CD14-positive monocyte (primary cell): ENCODE data around the gene PPM1G. TPM values are rescaled to one million over a fixed set of nuclear protein-coding genes. Genes with fewer than 3 reads are reported as not detected.
"Not testable (repeated sequence)": the region's sequence is repeated elsewhere in the genome, so short reads cannot be mapped to it uniquely, and the experiment has no call there.

Experiments
- DNase-seq, 3 donors: peaks; one replicate each; pipeline ENCODE4 v3.0.0-alpha.2; 2011 to 2022
- H2AFZ ChIP-seq: 2 replicates; pipeline ENCODE4 v1.6.0; 2012; ENCODE audit warnings: mild to moderate bottlenecking, low read depth, low read length, inconsistent platforms; ENCODE audit not compliant: insufficient read depth, poor library complexity, severe bottlenecking
- H3K27ac ChIP-seq, 2 donors: 1 replicate in 1 of 2; 2 replicates in 1 of 2; pipeline ENCODE4 v1.5.1; 2012 to 2013; ENCODE audit warnings: low read length in 2 of 2, control low read depth in 1 of 2, inconsistent platforms in 1 of 2, low read depth in 1 of 2, mild to moderate bottlenecking in 1 of 2
- H3K27me3 ChIP-seq, 2 donors: one replicate each; pipeline versions ENCODE4 v1.6.0 to v1.6.1; 2011 to 2013; ENCODE audit warnings: low read length in 2 of 2; ENCODE audit not compliant: control insufficient read depth in 2 of 2, insufficient read depth in 2 of 2
- H3K36me3 ChIP-seq, 2 donors: replicated peaks in 1 of 2; 1 replicate in 1 of 2; 2 replicates in 1 of 2; pipeline versions ENCODE4 v1.5.1 to v1.6.1; 2012 to 2013; ENCODE audit warnings: low read length in 2 of 2, control low read depth in 1 of 2, inconsistent platforms in 1 of 2, mild to moderate bottlenecking in 1 of 2; ENCODE audit not compliant: insufficient read depth in 2 of 2, control insufficient read depth in 1 of 2
- H3K4me1 ChIP-seq, 2 donors: 1 replicate in 1 of 2; 2 replicates in 1 of 2; pipeline versions ENCODE4 v1.5.1 to v1.6.1; 2012 to 2013; ENCODE audit warnings: low read length in 2 of 2, control low read depth in 1 of 2, inconsistent platforms in 1 of 2, mild to moderate bottlenecking in 1 of 2, moderate library complexity in 1 of 2; ENCODE audit not compliant: insufficient read depth in 2 of 2, control insufficient read depth in 1 of 2
- H3K4me2 ChIP-seq: replicated peaks from 2 replicates; pipeline ENCODE3; 2012; ENCODE audit warnings: low read length, moderate library complexity, mild to moderate bottlenecking; ENCODE audit not compliant: poor library complexity, severe bottlenecking; ENCODE audit errors: extremely low read depth
- H3K4me3 ChIP-seq, 3 experiments: fragments of 200-600 bp in 1 of 3; sonication (generic) in 1 of 3; replicated peaks in 1 of 3; 1 replicate in 2 of 3; 2 replicates in 1 of 3; pipeline ENCODE4 v1.5.1; 2011 to 2013; ENCODE audit warnings: low read length in 3 of 3, mild to moderate bottlenecking in 3 of 3, control low read depth in 2 of 3, low read depth in 2 of 3, inconsistent platforms in 1 of 3, moderate library complexity in 1 of 3
- H3K79me2 ChIP-seq: 2 replicates; pipeline ENCODE4 v1.6.0; 2012; ENCODE audit warnings: mild to moderate bottlenecking, control low read depth, inconsistent platforms, low read length, moderate library complexity; ENCODE audit not compliant: insufficient read depth
- H3K9ac ChIP-seq: 2 replicates; pipeline ENCODE4 v1.6.0; 2017; ENCODE audit warnings: low read length, mild to moderate bottlenecking; ENCODE audit not compliant: insufficient read depth, poor library complexity, severe bottlenecking
- H3K9me3 ChIP-seq, 2 donors: replicated peaks in 1 of 2; 1 replicate in 1 of 2; 2 replicates in 1 of 2; pipeline versions ENCODE4 v1.5.1 to v1.6.1; 2012 to 2013; ENCODE audit warnings: low read length in 2 of 2, control low read depth in 1 of 2; ENCODE audit not compliant: control insufficient read depth in 1 of 2, insufficient read depth in 1 of 2
- H4K20me1 ChIP-seq: 2 replicates; pipeline ENCODE4 v1.6.0; 2012; ENCODE audit warnings: mild to moderate bottlenecking, low read length, control low read depth, moderate library complexity; ENCODE audit not compliant: insufficient read depth
- H3K27ac Mint-ChIP-seq, 7 donors: one replicate each; pipeline ENCODE4 v1.8.0; 2020; ENCODE audit warnings: mild to moderate bottlenecking in 7 of 7, mixed read lengths in 7 of 7, moderate library complexity in 6 of 7, inconsistent platforms in 2 of 7
- H3K27me3 Mint-ChIP-seq, 3 donors: one replicate each; pipeline ENCODE4 v1.8.0; 2021 to 2022; ENCODE audit warnings: low read depth in 3 of 3, mild to moderate bottlenecking in 3 of 3, mixed read lengths in 3 of 3, moderate library complexity in 3 of 3, inconsistent platforms in 1 of 3
- H3K36me3 Mint-ChIP-seq, 2 donors: one replicate each; pipeline ENCODE4 v1.8.0; 2020; ENCODE audit warnings: mixed read lengths in 2 of 2, inconsistent platforms in 1 of 2, mild to moderate bottlenecking in 1 of 2
- H3K4me1 Mint-ChIP-seq: one replicate; pipeline ENCODE4 v1.8.0; 2020; ENCODE audit warnings: mild to moderate bottlenecking, mixed read lengths
- H3K4me3 Mint-ChIP-seq, 2 donors: one replicate each; pipeline ENCODE4 v1.8.0; 2020; ENCODE audit warnings: mild to moderate bottlenecking in 2 of 2, mixed read lengths in 2 of 2, moderate library complexity in 1 of 2
- H3K9me3 Mint-ChIP-seq, 7 donors: one replicate each; pipeline ENCODE4 v1.8.0; 2020 to 2022; ENCODE audit warnings: mixed read lengths in 7 of 7, mild to moderate bottlenecking in 6 of 7, moderate library complexity in 6 of 7, inconsistent platforms in 2 of 7
- WGBS: methylation state at CpG from one replicate; pipeline ENCODE4 v1.1.5; 2013; ENCODE audit warnings: missing lambda C conversion rate; ENCODE audit not compliant: insufficient coverage; 5-methylcytosine and 5-hydroxymethylcytosine counted together
- intact Hi-C, 2 donors: fragments of 100-400 bp; cut with micrococcal nuclease; formaldehyde crosslinking; loops; one replicate each; pipeline versions ENCODE4 v1.15.0 to v1.15.1; 2023
- polyA plus RNA-seq, 3 donors: library from polyadenylated mRNA; depleted of rRNA in 1 of 3; unstranded in 2 of 3; stranded (reverse) in 1 of 3; fragments of 300-500 nt in 2 of 3; fragments of >200 nt in 1 of 3; fragmentation: Illumina TruSeq in 2 of 3; gene quantifications; 1 replicate in 2 of 3; 2 replicates in 1 of 3; pipeline ENCODE4 v1.2.3, GENCODE V29; 2012 to 2021
- TF ChIP-seq, protein P1 (sequence below): fragments of 200-600 bp; IDR thresholded peaks from one replicate; pipeline ENCODE4 v1.8.0; 2022; ENCODE audit warnings: antibody characterized with exemption, mild to moderate bottlenecking

Gene PPM1G
- polyA plus RNA-seq, 3 donors, result 31.9 to 54.3 (median 47.3) TPM

DNA sequence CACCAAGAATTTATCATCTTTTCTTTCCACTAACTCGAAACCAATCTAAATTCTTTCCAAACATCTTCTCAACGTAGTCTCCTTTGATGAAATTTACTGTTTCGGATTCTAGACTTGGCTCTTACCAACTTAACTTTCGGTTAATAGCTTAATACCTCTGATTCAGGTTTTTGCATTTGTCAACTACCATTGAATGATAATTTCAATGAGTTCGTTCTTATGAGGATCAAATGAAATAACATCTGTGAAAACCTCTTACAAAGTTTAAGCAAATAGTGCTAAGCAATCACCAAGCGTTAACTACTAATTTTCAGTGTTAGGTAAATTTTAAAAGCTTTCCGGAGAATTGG is 18.4 kb upstream of the PPM1G start:
- intact Hi-C loops, result loop anchor here (1.0 to 10.0 kb wide), 4 partner anchors 18 to 216 kb away; partner anchors contain the start of genes EIF2B4 (in 2 of the 2), SNX17 (in 2 of the 2), ZNF512 (in 2 of the 2) and ATRAID (in 1 of the 2)
- H3K4me1 ChIP-seq, result peaks cover 19 to 28% of the 10 kb centered on the region in 2 donors
- peak overlapping the region; percentile 98 for H2AFZ ChIP-seq
- no peaks in the 10 kb centered on the region for H3K27me3 ChIP-seq
- Mint-ChIP-seq H3K4me1 (peaks cover 29% of the 10 kb centered on the region), H3K27me3 (peaks cover 0 to 2% (median 0%) of the 10 kb centered on the region in 3 donors), H3K36me3 (peaks cover 4 to 12% of the 10 kb centered on the region in 2 donors), H3K9me3 (peaks cover 0 to 3% (median 0%) of the 10 kb centered on the region in 7 donors), H3K27ac (peak overlapping the region in 6 of 7 donors; percentile 78 to 97 (median 94)), H3K4me3 (peak overlapping the region; percentile 96)
- TF ChIP-seq, protein P1, sequence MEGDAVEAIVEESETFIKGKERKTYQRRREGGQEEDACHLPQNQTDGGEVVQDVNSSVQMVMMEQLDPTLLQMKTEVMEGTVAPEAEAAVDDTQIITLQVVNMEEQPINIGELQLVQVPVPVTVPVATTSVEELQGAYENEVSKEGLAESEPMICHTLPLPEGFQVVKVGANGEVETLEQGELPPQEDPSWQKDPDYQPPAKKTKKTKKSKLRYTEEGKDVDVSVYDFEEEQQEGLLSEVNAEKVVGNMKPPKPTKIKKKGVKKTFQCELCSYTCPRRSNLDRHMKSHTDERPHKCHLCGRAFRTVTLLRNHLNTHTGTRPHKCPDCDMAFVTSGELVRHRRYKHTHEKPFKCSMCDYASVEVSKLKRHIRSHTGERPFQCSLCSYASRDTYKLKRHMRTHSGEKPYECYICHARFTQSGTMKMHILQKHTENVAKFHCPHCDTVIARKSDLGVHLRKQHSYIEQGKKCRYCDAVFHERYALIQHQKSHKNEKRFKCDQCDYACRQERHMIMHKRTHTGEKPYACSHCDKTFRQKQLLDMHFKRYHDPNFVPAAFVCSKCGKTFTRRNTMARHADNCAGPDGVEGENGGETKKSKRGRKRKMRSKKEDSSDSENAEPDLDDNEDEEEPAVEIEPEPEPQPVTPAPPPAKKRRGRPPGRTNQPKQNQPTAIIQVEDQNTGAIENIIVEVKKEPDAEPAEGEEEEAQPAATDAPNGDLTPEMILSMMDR, result no peak
- H3K27ac ChIP-seq, result peak overlapping the region; percentile 81 to 89
- peak overlapping the region; percentile 96 for H3K4me2 ChIP-seq
- H3K9me3 ChIP-seq, result no peaks in the 10 kb centered on the region
- no peak for DNase-seq
- 50% methylated on average over 2 of the region's 7 CpGs for WGBS
- peak overlapping the region; percentile 64 to 98 (median 73) for H3K4me3 ChIP-seq
- H3K36me3 ChIP-seq, result peaks cover 0 to 5% of the 10 kb centered on the region in 2 donors
- H4K20me1 ChIP-seq, result peaks cover 39% of the 10 kb centered on the region
- peak overlapping the region; percentile 94 for H3K9ac ChIP-seq
- H3K79me2 ChIP-seq, result peaks cover 42% of the 10 kb centered on the region

DNA sequence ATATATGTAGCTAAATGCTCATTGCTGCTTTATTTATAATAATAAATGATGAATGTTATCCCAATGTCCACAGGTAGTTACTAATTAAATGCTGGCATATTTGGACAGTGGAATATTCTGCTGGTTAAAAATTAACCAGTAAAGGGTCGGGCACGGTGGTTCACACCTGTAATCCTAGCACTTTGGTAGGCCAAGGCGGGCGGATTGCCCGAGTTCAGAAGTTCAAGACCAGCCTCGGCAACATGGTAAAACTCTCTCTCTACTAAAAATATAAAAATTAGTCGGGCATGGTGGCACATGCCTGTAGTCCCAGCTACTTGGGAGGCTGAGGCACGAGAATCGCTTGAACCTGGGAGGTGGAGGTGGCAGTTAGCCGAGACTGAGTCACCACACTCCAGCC is 15.6 kb upstream of the PPM1G start:
- DNase-seq, H3K4me2 ChIP-seq, H3K4me3 Mint-ChIP-seq, H3K9me3 Mint-ChIP-seq, H3K27me3 ChIP-seq, H3K27ac Mint-ChIP-seq, H3K36me3 ChIP-seq, H3K27me3 Mint-ChIP-seq, H3K27ac ChIP-seq, H2AFZ ChIP-seq, H3K4me3 ChIP-seq, H3K9me3 ChIP-seq, H3K36me3 Mint-ChIP-seq, H3K9ac ChIP-seq: not testable (repeated sequence)
- Histone ChIP-seq H4K20me1 (peaks cover 11% of the 10 kb centered on the region), H3K79me2 (peaks cover 14% of the 10 kb centered on the region), H3K4me1 (peaks cover 13 to 19% of the 10 kb centered on the region in 2 donors)
- peaks cover 17% of the 10 kb centered on the region for H3K4me1 Mint-ChIP-seq
- intact Hi-C loops, result loop anchor here (5.0 to 10.0 kb wide), 3 partner anchors 53 to 213 kb away; partner anchors contain the start of genes EIF2B4 (in 2 of the 2), SNX17 (in 2 of the 2), ZNF512 (in 2 of the 2) and ATRAID (in 1 of the 2)
- WGBS, result 95% methylated on average over 3 of the region's 10 CpGs
